Neutrophil (primary cell): ENCODE data around the gene DCPS.
"Not testable (repeated sequence)": the region's sequence is repeated elsewhere in the genome, so short reads cannot be mapped to it uniquely, and the experiment has no call there.

ENCODE experiments used
- H3K27ac ChIP-seq: fragments of 200-600 bp; sonication (generic); 2 replicates; pipeline ENCODE4 v1.5.1; 2016; ENCODE audit warnings: mild to moderate bottlenecking, moderate library complexity
- H3K27me3 ChIP-seq: fragments of 200-600 bp; sonication (generic); 2 replicates; pipeline ENCODE4 v1.6.0; 2016; ENCODE audit warnings: mild to moderate bottlenecking
- H3K36me3 ChIP-seq: fragments of 200-600 bp; sonication (generic); 2 replicates; pipeline ENCODE4 v1.5.1; 2017
- H3K4me1 ChIP-seq, 2 experiments: fragments of 200-600 bp in 1 of 2; sonication (generic) in 1 of 2; 1 replicate in 1 of 2; 2 replicates in 1 of 2; pipeline versions ENCODE4 v1.5.1 to v1.6.1; 2013 to 2016; ENCODE audit warnings: low read depth in 1 of 2, low read length in 1 of 2, mild to moderate bottlenecking in 1 of 2, moderate library complexity in 1 of 2; ENCODE audit not compliant: control insufficient read depth in 1 of 2, insufficient read depth in 1 of 2
- H3K4me3 ChIP-seq, 2 experiments: fragments of 200-600 bp in 1 of 2; sonication (generic) in 1 of 2; 1 replicate in 1 of 2; 2 replicates in 1 of 2; pipeline ENCODE4 v1.5.1; 2013 to 2016; ENCODE audit warnings: low read depth in 1 of 2, low read length in 1 of 2, mild to moderate bottlenecking in 1 of 2, moderate library complexity in 1 of 2
- H3K9me3 ChIP-seq: fragments of 200-600 bp; sonication (generic); 2 replicates; pipeline ENCODE4 v1.5.1; 2016
- CTCF ChIP-seq: fragments of 200-600 bp; sonication (generic); IDR thresholded peaks from 2 replicates; pipeline ENCODE4 v1.5.1; 2016; ENCODE audit warnings: antibody characterized with exemption

DCPS gene

DNA sequence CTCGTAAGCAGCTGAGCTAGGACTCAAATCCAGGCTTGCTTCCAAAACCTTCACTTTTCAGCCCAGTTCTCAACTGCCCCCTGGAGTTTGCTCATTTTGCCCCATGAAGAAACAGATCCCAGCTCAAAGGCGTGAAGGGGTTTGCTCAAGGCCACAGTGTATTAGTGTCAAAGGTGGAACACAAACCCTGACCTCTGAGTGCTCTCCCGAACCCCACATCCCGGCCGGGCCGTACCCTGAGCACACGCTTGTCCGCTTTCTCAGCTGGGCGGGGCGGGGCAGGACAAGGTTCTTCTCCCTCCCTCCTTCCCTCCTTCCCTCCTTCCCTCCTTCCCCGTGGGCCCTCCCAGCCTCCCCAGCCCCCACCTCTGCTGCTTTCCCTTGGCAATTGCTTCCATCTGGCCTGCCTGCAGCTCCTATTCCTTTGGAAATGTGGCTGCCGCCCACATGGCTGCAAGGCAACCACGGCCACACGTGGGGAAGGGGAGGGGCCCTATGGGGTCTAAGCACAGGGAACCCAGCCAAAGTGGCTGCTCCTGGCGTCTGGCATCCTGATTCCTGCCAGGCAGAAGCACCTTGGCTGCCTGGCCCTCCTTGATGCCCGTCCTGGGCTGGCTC lies 55.7 kb downstream of the DCPS start:
- H3K27me3 ChIP-seq = no peaks in the 10 kb centered on the region
- no peak for TF ChIP-seq CTCF
- no peaks in the 10 kb centered on the region for H3K9me3 ChIP-seq
- no peak overlapping the region for H3K27ac ChIP-seq
- no peak overlapping the region for H3K4me3 ChIP-seq
- peaks cover 42 to 50% of the 10 kb centered on the region in 2 experiments for H3K4me1 ChIP-seq
- H3K36me3 ChIP-seq = peaks cover 6% of the 10 kb centered on the region

- Histone ChIP-seq H3K4me1 (peaks cover 37 to 44% of the 10 kb centered on the region in 2 experiments), H3K9me3 (no peaks in the 10 kb centered on the region), H3K27me3 (no peaks in the 10 kb centered on the region), H3K4me3 (no peak overlapping the region), H3K27ac (no peak overlapping the region), H3K36me3 (peaks cover 6% of the 10 kb centered on the region)
- TF ChIP-seq CTCF = no peak
Measured at GRCh38 chr11:126360049-126360446, 56.2 kb downstream of the DCPS start.

GRCh38 chr11:126361400-126361799 lies 57.5 kb downstream of the DCPS start:
- TF ChIP-seq CTCF = no peak
- Histone ChIP-seq H3K36me3 (peaks cover 6% of the 10 kb centered on the region), H3K27me3 (no peaks in the 10 kb centered on the region), H3K9me3 (no peaks in the 10 kb centered on the region), H3K4me1 (peaks cover 35 to 40% of the 10 kb centered on the region in 2 experiments), H3K27ac (no peak overlapping the region), H3K4me3 (no peak overlapping the region)

- Histone ChIP-seq H3K4me3 (no peak overlapping the region), H3K27ac (peak overlapping the region; percentile 18), H3K36me3 (peaks cover 6% of the 10 kb centered on the region), H3K4me1 (peaks cover 34 to 35% of the 10 kb centered on the region in 2 experiments), H3K9me3 (no peaks in the 10 kb centered on the region), H3K27me3 (no peaks in the 10 kb centered on the region)
- no peak for TF ChIP-seq CTCF
Measured at GRCh38 chr11:126362879-126363655, 59.2 kb downstream of the DCPS start.

GRCh38 chr11:126363706-126364248 lies 59.9 kb downstream of the DCPS start:
- Histone ChIP-seq H3K9me3 (no peaks in the 10 kb centered on the region), H3K27me3 (no peaks in the 10 kb centered on the region), H3K36me3 (peaks cover 6% of the 10 kb centered on the region), H3K27ac (peak overlapping the region; percentile 10), H3K4me1 (peaks cover 34 to 36% of the 10 kb centered on the region in 2 experiments), H3K4me3 (no peak overlapping the region)
- TF ChIP-seq CTCF = no peak

DNA sequence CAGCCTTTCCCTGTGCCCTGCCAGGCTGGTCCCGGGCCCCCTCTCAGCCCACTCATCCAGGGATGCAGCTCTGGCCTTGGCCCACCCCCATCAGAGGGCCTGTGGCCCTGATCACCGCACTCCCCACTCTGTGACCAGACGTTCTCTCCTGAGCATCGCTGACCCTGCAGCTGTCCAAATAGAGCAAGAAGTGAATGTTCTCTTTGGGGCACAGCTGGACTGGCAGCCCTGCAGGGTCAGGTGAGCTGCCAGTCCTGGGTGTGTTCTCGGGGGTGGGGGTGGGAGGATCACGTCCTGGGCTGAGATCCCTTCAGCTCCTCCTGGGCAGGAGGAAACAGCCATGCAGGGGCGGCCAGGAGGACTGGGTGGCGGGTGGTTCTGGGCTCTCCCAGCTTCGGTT lies 60.9 kb downstream of the DCPS start:
- H3K27ac ChIP-seq, H3K4me3 ChIP-seq, H3K36me3 ChIP-seq, H3K9me3 ChIP-seq, H3K27me3 ChIP-seq: not testable (repeated sequence)
- H3K4me1 ChIP-seq = peaks cover 41 to 44% of the 10 kb centered on the region in 2 experiments

GRCh38 chr11:126365508-126365907 lies 61.6 kb downstream of the DCPS start:
- peaks cover 46 to 49% of the 10 kb centered on the region in 2 experiments for H3K4me1 ChIP-seq
- not testable (repeated sequence) for H3K27me3 ChIP-seq, H3K4me3 ChIP-seq, H3K27ac ChIP-seq, H3K9me3 ChIP-seq, H3K36me3 ChIP-seq
